Neural cell (in vitro differentiated cells): ENCODE measurements around the gene STAT3.

Source experiments
- EP300 ChIP-seq: fragments of 450-650 bp; conservative IDR thresholded peaks from 2 replicates; pipeline ENCODE4 v1.6.1; 2014; ENCODE audit warnings: antibody characterized with exemption, mild to moderate bottlenecking, moderate library complexity; ENCODE audit not compliant: poor library complexity, severe bottlenecking
- EZH2 ChIP-seq: fragments of 200-600, 300-800 bp; shearing (Covaris generic), sonication (generic); IDR thresholded peaks from 2 replicates; pipeline ENCODE4 v1.6.1; 2014; ENCODE audit warnings: antibody characterized with exemption, low read length, borderline replicate concordance, mild to moderate bottlenecking; ENCODE audit not compliant: insufficient read depth, poor library complexity, severe bottlenecking
- MXI1 ChIP-seq: fragments of 450-650 bp; conservative IDR thresholded peaks from 2 replicates; pipeline ENCODE4 v1.6.1; 2014; ENCODE audit warnings: antibody characterized with exemption, mild to moderate bottlenecking; ENCODE audit not compliant: poor library complexity, severe bottlenecking
- SMC3 ChIP-seq: fragments of 450-650 bp; conservative IDR thresholded peaks from 2 replicates; pipeline ENCODE4 v1.6.1; 2014; ENCODE audit warnings: antibody characterized with exemption, mild to moderate bottlenecking, moderate library complexity; ENCODE audit not compliant: poor library complexity
- TAF1 ChIP-seq: IDR thresholded peaks from 2 replicates; pipeline ENCODE4 v1.6.1; 2012; ENCODE audit warnings: low read depth
- TF ChIP-seq, protein P1 (sequence below): fragments of 450-650 bp; IDR thresholded peaks from 2 replicates; pipeline ENCODE4 v1.5.1; 2014; ENCODE audit warnings: antibody characterized with exemption, mild to moderate bottlenecking, moderate library complexity; ENCODE audit not compliant: poor library complexity, severe bottlenecking
- TF ChIP-seq, protein P2 (sequence below): IDR thresholded peaks from 2 replicates; pipeline ENCODE4 v1.6.1; 2012; ENCODE audit warnings: borderline replicate concordance

DNA sequence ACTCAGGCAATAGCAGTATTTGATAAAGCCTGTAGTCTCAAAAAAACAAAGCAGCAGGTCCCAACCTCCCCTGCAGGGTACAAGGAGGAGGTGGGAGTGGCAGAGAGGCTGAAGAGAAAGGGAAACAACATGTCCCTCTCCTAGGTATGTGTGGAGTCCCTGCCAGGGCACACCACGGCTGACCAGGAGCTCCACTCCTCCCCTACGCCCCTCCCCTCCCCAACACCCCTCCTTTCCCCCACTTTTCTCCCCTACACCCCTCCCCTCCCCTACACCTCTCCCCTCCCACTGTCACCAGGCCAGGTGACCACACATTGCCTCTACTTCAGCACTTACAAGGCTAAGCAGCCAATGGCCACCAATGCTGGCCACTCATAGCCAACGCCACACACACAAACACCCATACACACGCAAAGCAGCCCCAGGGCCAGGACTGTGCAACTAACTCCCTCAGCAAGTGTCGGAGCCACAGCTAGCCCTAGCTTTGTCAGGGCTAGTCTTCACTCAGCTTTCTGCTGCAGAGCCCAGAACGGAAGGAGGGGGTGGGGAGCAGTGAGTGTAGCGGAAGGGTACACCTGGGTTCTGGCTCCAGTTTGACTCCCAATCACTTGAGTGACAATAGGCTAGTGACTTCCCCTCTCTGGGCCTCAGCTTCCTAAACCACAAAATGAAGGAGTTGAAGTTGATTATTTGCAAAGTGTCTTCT lies 26.6 kb upstream of the STAT3 start:
- TF ChIP-seq EZH2: no peak
- TF ChIP-seq, protein P1, sequence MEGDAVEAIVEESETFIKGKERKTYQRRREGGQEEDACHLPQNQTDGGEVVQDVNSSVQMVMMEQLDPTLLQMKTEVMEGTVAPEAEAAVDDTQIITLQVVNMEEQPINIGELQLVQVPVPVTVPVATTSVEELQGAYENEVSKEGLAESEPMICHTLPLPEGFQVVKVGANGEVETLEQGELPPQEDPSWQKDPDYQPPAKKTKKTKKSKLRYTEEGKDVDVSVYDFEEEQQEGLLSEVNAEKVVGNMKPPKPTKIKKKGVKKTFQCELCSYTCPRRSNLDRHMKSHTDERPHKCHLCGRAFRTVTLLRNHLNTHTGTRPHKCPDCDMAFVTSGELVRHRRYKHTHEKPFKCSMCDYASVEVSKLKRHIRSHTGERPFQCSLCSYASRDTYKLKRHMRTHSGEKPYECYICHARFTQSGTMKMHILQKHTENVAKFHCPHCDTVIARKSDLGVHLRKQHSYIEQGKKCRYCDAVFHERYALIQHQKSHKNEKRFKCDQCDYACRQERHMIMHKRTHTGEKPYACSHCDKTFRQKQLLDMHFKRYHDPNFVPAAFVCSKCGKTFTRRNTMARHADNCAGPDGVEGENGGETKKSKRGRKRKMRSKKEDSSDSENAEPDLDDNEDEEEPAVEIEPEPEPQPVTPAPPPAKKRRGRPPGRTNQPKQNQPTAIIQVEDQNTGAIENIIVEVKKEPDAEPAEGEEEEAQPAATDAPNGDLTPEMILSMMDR: no peak
- TF ChIP-seq MXI1: no peak
- TF ChIP-seq TAF1: no peak
- no peak for TF ChIP-seq EP300
- TF ChIP-seq, protein P2, sequence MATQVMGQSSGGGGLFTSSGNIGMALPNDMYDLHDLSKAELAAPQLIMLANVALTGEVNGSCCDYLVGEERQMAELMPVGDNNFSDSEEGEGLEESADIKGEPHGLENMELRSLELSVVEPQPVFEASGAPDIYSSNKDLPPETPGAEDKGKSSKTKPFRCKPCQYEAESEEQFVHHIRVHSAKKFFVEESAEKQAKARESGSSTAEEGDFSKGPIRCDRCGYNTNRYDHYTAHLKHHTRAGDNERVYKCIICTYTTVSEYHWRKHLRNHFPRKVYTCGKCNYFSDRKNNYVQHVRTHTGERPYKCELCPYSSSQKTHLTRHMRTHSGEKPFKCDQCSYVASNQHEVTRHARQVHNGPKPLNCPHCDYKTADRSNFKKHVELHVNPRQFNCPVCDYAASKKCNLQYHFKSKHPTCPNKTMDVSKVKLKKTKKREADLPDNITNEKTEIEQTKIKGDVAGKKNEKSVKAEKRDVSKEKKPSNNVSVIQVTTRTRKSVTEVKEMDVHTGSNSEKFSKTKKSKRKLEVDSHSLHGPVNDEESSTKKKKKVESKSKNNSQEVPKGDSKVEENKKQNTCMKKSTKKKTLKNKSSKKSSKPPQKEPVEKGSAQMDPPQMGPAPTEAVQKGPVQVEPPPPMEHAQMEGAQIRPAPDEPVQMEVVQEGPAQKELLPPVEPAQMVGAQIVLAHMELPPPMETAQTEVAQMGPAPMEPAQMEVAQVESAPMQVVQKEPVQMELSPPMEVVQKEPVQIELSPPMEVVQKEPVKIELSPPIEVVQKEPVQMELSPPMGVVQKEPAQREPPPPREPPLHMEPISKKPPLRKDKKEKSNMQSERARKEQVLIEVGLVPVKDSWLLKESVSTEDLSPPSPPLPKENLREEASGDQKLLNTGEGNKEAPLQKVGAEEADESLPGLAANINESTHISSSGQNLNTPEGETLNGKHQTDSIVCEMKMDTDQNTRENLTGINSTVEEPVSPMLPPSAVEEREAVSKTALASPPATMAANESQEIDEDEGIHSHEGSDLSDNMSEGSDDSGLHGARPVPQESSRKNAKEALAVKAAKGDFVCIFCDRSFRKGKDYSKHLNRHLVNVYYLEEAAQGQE: no peak
- TF ChIP-seq SMC3: no peak
